Liver (tissue), 3 donors: Measurements from ENCODE around the gene ZFP42.

Experiments
- ATF3 ChIP-seq: IDR thresholded peaks from 2 replicates; pipeline ENCODE4 v1.6.1; 2016; ENCODE audit warnings: antibody characterized with exemption
- CTCF ChIP-seq: fragments of 150-350 bp; IDR thresholded peaks from 2 replicates; pipeline ENCODE4 v1.5.1; 2017; ENCODE audit warnings: improper control_type of control experiment, low read depth, low read length; ENCODE audit not compliant: missing input control
- MAX ChIP-seq: IDR thresholded peaks from 2 replicates; pipeline ENCODE4 v1.6.1; 2016; ENCODE audit warnings: antibody characterized with exemption
- RAD21 ChIP-seq, 2 donors: IDR thresholded peaks; 2 replicates each; pipeline ENCODE4 v1.6.1; 2016; ENCODE audit warnings: antibody characterized with exemption in 2 of 2, mild to moderate bottlenecking in 2 of 2
- SP1 ChIP-seq: IDR thresholded peaks from 2 replicates; pipeline ENCODE4 v1.6.1; 2018; ENCODE audit warnings: antibody characterized with exemption, mild to moderate bottlenecking
- donor health status: healthy.
- donor health status: healthy.

- no peak for TF ChIP-seq RAD21 (IDR thresholded peaks at IDR 0.05)
- TF ChIP-seq CTCF = no peak
- no peak for TF ChIP-seq ATF3
- no peak for TF ChIP-seq MAX
- no peak for TF ChIP-seq SP1
Observed at GRCh38 chr4:188046657-188047056, 51.1 kb downstream of the ZFP42 start.
